ENCODE data around the gene MSANTD1. TPM values are rescaled to one million over a fixed set of nuclear protein-coding genes. Genes with fewer than 3 reads are reported as not detected.

MSANTD1 gene
- 0.07 and 0.24 TPM in 2 replicates for total RNA-seq (2014; rRNA removed; shearing (Covaris generic))

GRCh38 chr4:3248811-3249661, at the start of gene MSANTD1:
TSS of gene MSANTD1 (plus strand) at chr4:3249159. CDS start at chr4:3249223, 64 bp downstream.
- Histone ChIP-seq H3K27me3 (ENCODE audit: control insufficient read depth, insufficient read depth, low read length) (no peaks in the 10 kb centered on the region), H3K36me3 (replicated peaks; ENCODE audit: control insufficient read depth, insufficient read depth, low read length) (no peaks in the 10 kb centered on the region)
- DNase-seq: no peak

GRCh38 chr4:3199653-3200422, 49.1 kb upstream of the MSANTD1 start:
- Histone ChIP-seq H3K4me3 (ENCODE audit: insufficient read depth, low read depth, low read length) (no peak overlapping the region), H3K36me3 (replicated peaks; ENCODE audit: control insufficient read depth, insufficient read depth, low read length) (peaks cover 6% of the 10 kb centered on the region), H3K27me3 (ENCODE audit: control insufficient read depth, insufficient read depth, low read length) (no peaks in the 10 kb centered on the region)
- DNase-seq: no peak

More at GRCh38 chr4:3248811-3249661, at the start of gene MSANTD1:
- H3K4me3 ChIP-seq (ENCODE audit: insufficient read depth, low read depth, low read length): no peak within 1 kb of the TSS

- no peak for DNase-seq
- Histone ChIP-seq H3K27me3 (ENCODE audit: control insufficient read depth, insufficient read depth, low read length) (no peaks in the 10 kb centered on the region), H3K4me3 (ENCODE audit: insufficient read depth, low read depth, low read length) (no peak overlapping the region), H3K36me3 (replicated peaks; ENCODE audit: control insufficient read depth, insufficient read depth, low read length) (peaks cover 6% of the 10 kb centered on the region; the same call in 1 of the 2 replicates)
Observed at GRCh38 chr4:3200423-3201090, 48.4 kb upstream of the MSANTD1 start.

GRCh38 chr4:3201718-3202702, 46.9 kb upstream of the MSANTD1 start:
- H3K36me3 ChIP-seq (replicated peaks; ENCODE audit: control insufficient read depth, insufficient read depth, low read length): peaks cover 5% of the 10 kb centered on the region
- DNase-seq: no peak
- H3K4me3 ChIP-seq (ENCODE audit: insufficient read depth, low read depth, low read length): no peak overlapping the region
- no peaks in the 10 kb centered on the region for H3K27me3 ChIP-seq (ENCODE audit: control insufficient read depth, insufficient read depth, low read length)

- H3K36me3 ChIP-seq (replicated peaks; ENCODE audit: control insufficient read depth, insufficient read depth, low read length): peaks cover 6% of the 10 kb centered on the region
- DNase-seq: no peak
- no peak overlapping the region for H3K4me3 ChIP-seq (ENCODE audit: insufficient read depth, low read depth, low read length)
- no peaks in the 10 kb centered on the region for H3K27me3 ChIP-seq (ENCODE audit: control insufficient read depth, insufficient read depth, low read length)
Observed at GRCh38 chr4:3202836-3203820, 45.8 kb upstream of the MSANTD1 start.

GRCh38 chr4:3203971-3204431, 45.0 kb upstream of the MSANTD1 start:
- Histone ChIP-seq H3K4me3 (ENCODE audit: insufficient read depth, low read depth, low read length) (no peak overlapping the region), H3K27me3 (ENCODE audit: control insufficient read depth, insufficient read depth, low read length) (no peaks in the 10 kb centered on the region), H3K36me3 (replicated peaks; ENCODE audit: control insufficient read depth, insufficient read depth, low read length) (peaks cover 9% of the 10 kb centered on the region)
- no peak for DNase-seq

- Histone ChIP-seq H3K27me3 (ENCODE audit: control insufficient read depth, insufficient read depth, low read length) (no peaks in the 10 kb centered on the region), H3K36me3 (replicated peaks; ENCODE audit: control insufficient read depth, insufficient read depth, low read length) (peaks cover 13% of the 10 kb centered on the region), H3K4me3 (ENCODE audit: insufficient read depth, low read depth, low read length) (no peak overlapping the region)
- no peak for DNase-seq
Observed at GRCh38 chr4:3205995-3206394, 43.0 kb upstream of the MSANTD1 start.

- Histone ChIP-seq H3K27me3 (ENCODE audit: control insufficient read depth, insufficient read depth, low read length) (no peaks in the 10 kb centered on the region), H3K36me3 (replicated peaks; ENCODE audit: control insufficient read depth, insufficient read depth, low read length) (peaks cover 13% of the 10 kb centered on the region)
- no peak for DNase-seq
Observed at GRCh38 chr4:3206439-3207100, 42.4 kb upstream of the MSANTD1 start.

GRCh38 chr4:3207531-3208037, 41.4 kb upstream of the MSANTD1 start:
- DNase-seq: no peak
- Histone ChIP-seq H3K4me3 (ENCODE audit: insufficient read depth, low read depth, low read length) (no peak overlapping the region), H3K36me3 (replicated peaks; ENCODE audit: control insufficient read depth, insufficient read depth, low read length) (peaks cover 19% of the 10 kb centered on the region), H3K27me3 (ENCODE audit: control insufficient read depth, insufficient read depth, low read length) (no peaks in the 10 kb centered on the region)

More at GRCh38 chr4:3206439-3207100, 42.4 kb upstream of the MSANTD1 start:
- no peak overlapping the region for H3K4me3 ChIP-seq (ENCODE audit: insufficient read depth, low read depth, low read length)

GRCh38 chr4:3208826-3209225, 40.1 kb upstream of the MSANTD1 start:
- Histone ChIP-seq H3K27me3 (ENCODE audit: control insufficient read depth, insufficient read depth, low read length) (no peaks in the 10 kb centered on the region), H3K36me3 (replicated peaks; ENCODE audit: control insufficient read depth, insufficient read depth, low read length) (peaks cover 30% of the 10 kb centered on the region), H3K4me3 (ENCODE audit: insufficient read depth, low read depth, low read length) (no peak overlapping the region)
- DNase-seq: no peak

GRCh38 chr4:3209551-3210325, 39.2 kb upstream of the MSANTD1 start:
- DNase-seq: no peak
- H3K36me3 ChIP-seq (replicated peaks; ENCODE audit: control insufficient read depth, insufficient read depth, low read length): peaks cover 32% of the 10 kb centered on the region
- no peak overlapping the region for H3K4me3 ChIP-seq (ENCODE audit: insufficient read depth, low read depth, low read length)
- no peaks in the 10 kb centered on the region for H3K27me3 ChIP-seq (ENCODE audit: control insufficient read depth, insufficient read depth, low read length)
